Erythroblast (primary cell): ENCODE measurements around the gene CASQ1.

Experiments
- DNase-seq, 2 experiments: peaks; one replicate each; lab custom pipeline; 2025; lab: John Stamatoyannopoulos, UW
- GATA1 ChIP-seq: IDR thresholded peaks from 2 replicates; pipeline ENCODE4 v1.6.1; 2011; ENCODE audit warnings: low read depth, mild to moderate bottlenecking, control low read depth, low read length, moderate library complexity
- POLR2A ChIP-seq: IDR thresholded peaks from 2 replicates; pipeline ENCODE4 v1.6.1; 2011; ENCODE audit warnings: mild to moderate bottlenecking, low read length

The CASQ1 gene

DNA sequence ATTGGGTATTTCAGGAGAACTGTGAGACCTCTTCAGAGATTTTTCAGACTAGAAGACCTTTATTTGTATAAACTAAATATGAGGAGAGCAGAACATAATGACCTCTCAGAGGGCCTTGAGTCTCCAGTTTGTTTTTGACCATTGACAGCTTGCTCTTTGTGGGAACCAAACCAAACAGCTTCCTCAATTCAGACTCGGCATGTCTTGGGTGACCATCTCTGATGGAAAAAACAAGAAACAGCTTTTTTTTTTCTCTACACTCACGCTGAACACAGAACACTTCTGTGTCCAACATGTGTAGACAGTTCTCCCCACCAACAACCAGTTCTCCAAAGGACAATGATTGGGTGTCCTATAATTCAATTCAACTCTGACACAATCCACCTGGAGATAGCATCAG, 27.4 kb upstream of the CASQ1 start:
- DNase-seq = no peak
- no peak for TF ChIP-seq GATA1
- TF ChIP-seq POLR2A = no peak

DNA sequence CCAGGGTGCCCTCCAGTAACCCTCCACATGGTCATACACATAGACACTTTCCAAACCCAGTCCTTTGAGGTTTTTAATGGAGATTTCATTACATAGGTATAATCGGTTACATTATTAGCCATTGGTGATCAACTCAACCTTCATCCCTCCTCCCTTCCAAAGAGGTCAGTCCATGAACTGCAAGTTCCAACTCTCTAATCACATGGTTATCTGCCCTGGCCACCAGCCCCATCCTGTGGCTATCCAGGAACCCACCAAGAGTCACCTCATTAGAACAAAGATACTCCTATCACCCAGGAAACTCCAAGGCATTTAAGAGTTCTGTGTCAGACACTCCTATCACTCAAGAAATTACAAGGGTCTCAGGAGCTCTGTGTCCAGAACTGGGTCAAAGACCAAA, 26.8 kb upstream of the CASQ1 start:
- no peak for DNase-seq
- TF ChIP-seq POLR2A (no peak), GATA1 (no peak)

DNA sequence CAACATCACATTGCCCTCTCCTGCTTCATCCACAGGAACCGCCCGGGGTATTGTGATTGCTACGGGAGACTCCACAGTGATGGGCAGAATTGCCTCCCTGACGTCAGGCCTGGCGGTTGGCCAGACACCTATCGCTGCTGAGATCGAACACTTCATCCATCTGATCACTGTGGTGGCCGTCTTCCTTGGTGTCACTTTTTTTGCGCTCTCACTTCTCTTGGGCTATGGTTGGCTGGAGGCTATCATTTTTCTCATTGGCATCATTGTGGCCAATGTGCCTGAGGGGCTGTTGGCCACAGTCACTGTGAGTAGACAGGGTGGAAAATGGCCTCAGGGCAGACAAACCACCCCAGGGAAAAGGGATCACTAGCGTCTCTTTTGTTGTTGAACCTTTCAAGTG, 26.3 kb upstream of the CASQ1 start:
- no peak for TF ChIP-seq POLR2A
- no peak for TF ChIP-seq GATA1
- DNase-seq = no peak

DNA sequence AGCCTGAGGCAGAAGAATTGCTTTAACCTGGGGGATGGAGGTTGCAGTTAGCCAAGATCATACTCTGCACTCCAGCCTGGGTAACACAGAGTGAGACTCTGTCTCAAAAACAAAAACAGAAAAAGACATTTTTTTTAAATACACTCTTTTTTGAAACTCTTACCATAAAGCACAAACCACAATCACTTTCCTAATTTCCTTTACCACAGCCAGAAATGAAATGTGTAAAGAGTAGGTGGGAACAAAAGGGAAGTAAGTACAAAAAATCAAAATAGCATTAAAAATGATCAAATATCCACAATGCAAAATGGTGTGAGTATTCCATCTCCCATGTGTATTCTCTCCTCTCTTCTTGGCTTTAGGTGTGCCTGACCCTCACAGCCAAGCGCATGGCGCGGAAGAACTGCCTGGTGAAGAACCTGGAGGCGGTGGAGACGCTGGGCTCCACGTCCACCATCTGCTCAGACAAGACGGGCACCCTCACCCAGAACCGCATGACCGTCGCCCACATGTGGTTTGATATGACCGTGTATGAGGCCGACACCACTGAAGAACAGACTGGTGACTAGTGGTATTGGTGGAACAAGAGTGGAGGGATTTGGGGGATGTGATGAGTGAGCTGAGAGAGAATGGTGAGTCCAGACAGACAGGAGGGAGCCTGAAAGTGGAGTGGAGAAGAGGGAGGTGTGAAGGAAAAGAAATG, 24.1 kb upstream of the CASQ1 start:
- DNase-seq = no peak
- TF ChIP-seq POLR2A (no peak), GATA1 (no peak)

DNA sequence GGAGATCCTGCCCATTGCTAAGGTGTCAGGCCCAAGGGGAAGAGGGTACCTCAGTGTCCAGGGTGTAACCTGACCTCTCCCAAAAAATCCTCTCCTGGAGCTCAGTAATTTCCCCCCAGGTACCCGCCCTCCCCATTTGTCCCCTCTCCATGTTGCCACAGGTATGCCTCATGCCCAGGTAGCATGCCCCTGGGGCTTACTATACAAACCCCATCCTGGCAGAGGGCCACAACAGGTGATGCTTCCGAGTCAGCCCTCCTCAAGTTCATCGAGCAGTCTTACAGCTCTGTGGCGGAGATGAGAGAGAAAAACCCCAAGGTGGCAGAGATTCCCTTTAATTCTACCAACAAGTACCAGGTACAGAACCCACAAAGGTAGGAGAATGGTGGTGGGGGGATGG, 23.3 kb upstream of the CASQ1 start:
- no peak for DNase-seq
- TF ChIP-seq POLR2A = no peak
- no peak for TF ChIP-seq GATA1

DNA sequence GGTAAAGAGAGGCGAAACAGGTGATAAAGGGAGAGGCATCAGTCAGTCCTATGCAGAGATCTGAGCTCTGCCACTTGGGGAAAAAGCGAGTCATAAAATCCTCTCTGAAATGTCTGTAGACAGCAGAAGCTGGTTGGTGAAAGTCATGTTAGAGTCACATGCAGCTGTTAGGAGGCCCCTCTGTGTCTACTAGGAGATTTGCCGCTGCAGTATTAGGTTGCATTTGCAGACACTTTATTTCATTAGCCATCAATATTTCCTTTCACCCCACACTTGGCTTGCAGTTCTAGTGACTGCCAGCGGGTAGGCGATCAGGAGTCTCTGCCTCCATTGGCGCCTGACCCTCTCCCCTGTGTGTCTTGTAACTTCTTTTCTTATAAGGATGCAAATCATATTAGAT, 22.8 kb upstream of the CASQ1 start:
- TF ChIP-seq POLR2A (no peak), GATA1 (no peak)
- no peak for DNase-seq

DNA sequence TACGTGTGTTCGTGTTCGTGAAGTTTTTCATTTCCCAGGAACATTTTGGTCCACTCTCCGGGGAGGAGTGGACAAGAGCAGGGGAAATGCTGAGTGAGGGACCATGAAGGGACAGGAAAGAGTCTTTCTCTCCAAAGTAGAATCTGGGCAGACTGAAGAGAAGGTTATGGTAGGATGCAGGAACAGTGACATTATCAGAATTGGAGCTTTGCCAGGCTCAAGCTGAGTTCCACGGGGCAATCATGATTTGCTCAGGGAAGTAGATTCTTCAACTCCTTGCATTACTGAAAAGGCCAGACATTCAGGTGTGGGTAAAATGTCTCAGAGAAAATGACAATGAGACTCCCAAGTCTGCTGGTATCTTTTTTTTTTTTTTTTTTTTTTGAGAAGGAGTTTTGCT, 22.4 kb upstream of the CASQ1 start:
- DNase-seq = no peak

DNA sequence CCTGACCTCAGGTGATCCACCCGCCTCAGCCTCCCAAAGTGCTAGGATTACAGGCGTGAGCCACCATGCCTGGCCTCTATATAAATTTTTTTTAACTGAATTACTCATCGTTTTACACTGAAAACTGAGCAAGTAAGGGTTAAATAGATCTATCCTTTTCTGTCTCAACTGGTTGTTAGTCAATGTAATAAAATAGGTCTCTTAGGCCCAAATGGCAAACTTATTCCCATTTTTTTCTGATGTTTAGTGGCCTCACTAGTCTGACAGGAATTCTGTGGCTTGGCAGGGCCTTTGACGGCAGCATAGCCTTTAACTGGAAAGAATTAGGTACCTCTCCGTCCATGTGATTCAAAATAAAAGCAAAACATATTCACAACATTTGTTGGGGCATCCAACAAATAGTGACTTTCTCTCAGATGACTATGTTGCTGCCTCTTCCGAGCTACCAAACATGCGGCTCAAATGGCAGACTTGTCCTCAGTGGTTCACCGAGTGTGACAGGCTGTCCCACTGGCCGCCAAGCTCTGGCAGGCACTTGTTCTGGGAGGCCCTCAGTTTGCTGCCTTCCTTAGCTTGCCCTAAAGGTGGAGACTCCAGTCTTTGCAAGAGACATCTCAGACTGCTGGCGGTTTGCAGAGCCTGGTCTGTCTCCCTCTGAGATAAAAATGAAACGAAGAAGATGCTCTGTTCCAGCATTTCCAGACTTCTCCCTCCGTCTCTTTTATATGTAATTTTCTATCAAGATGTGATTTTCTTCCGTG, 21.6 kb upstream of the CASQ1 start:
- no peak for DNase-seq
- no peak for TF ChIP-seq GATA1
- no peak for TF ChIP-seq POLR2A

More for the DNA sequence above, 22.4 kb upstream of the CASQ1 start:
- TF ChIP-seq POLR2A (no peak), GATA1 (no peak)

DNA sequence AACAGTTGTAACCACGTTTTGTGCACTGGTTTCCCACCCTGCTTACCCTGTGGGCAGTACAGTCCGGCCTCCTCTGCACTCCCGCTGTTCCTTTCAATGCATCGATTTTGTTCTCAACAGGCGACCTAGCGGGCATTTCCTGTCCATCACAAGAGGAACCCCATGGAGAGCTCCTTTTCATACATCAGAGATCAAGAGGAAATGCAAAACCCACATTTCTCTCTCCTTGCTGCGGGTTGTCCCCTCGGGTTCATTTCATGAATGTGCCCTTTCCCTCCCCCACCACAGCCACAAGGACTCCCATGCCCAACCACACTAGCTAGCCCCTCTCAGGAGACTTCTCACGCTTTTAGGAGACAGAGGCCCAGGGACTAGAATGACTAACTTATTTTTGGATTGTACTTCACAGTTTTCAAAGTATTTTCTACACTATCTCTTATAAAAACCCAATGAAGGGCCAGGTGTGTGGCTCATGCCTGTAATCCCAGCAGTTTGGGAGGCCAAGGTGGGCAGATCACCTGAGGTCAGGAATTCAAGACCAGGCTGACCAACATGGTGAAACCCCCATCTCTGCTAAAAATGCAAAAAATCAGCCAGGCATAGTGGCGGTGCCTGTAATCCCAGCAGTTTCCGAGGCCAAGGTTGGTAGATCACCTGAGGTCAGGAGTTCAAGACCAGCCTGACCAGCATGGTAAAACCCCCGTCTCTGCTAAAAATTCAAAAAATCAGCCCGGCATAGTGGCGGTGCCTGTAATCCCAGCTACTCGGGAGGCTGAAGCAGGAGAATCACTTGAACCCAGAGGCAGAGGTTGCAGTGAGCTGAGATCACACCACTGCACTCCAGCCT, 20.6 kb upstream of the CASQ1 start:
- no peak for DNase-seq
- no peak for TF ChIP-seq POLR2A
- TF ChIP-seq GATA1 = no peak

DNA sequence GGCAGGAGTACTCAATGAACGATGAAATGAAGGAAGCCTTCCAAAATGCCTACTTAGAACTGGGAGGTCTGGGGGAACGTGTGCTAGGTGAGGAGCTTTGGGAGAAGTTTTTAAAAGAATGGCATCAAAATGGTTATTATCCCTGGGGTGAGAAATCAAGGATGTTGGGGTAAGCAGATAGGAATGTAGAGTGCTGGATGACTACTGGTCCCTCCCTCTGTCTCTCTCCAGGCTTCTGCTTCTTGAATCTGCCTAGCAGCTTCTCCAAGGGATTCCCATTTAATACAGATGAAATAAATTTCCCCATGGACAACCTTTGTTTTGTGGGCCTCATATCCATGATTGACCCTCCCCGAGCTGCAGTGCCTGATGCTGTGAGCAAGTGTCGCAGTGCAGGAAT, 19.0 kb upstream of the CASQ1 start:
- TF ChIP-seq POLR2A (no peak), GATA1 (no peak)

DNA sequence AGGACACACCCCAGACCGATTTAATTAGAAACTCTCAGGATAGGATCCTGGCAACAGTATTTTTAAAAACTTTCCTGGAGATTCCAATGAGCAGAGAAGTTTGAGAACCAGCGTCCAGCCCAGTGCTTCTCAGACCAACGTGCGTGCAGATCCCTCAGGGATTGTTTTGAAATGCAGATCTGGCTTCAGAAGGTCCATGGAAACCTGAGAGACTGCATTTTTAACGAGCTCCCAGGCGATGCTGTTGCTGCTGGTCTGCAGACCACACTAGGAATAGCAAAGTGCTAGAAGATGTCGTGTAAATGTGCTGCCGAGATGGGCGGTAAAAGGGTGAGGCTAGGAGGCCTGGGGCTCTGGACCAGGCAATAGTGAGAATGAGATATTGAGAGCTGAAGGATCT, 18.4 kb upstream of the CASQ1 start:
- TF ChIP-seq GATA1 (no peak), POLR2A (no peak)
- no peak for DNase-seq

More for the DNA sequence above, 19.0 kb upstream of the CASQ1 start:
- DNase-seq = no peak

DNA sequence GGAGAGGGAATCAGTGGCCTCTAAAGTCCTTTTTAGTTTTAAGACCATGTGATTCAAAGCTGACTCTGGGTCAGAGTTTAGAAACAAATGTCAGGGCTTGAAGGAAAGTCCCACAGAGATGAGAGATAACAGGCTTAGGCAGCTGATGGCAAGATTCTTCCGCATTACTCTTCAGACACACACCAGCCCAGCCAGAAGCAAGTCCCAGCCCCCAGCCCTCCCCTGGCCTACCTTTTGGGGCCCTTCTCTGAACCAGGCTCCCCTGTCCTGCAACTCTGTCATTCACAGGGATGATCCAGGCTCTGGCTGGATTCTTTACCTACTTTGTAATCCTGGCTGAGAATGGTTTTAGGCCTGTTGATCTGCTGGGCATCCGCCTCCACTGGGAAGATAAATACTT, 13.1 kb upstream of the CASQ1 start:
- DNase-seq = no peak
- TF ChIP-seq POLR2A = no peak
- TF ChIP-seq GATA1 = no peak

DNA sequence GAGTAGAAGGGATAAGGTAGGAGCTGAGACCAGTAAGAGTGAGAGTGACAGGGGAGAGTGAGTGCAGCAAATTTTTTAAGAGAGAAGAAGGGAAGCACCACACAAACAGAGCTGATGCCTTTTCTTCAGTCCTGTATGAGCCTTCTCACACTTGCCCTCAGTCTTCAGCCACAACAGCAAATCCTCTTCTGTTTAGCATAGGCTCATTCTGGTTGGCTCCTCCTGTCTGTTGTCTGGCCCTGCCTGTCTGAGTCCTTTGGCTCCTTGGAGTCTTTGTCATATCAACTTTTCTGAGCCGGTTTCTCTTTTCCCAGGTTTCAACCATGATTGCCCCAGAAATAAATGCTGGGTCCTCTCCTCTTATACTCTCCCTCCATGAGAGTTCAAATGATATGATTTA, 12.7 kb upstream of the CASQ1 start:
- DNase-seq = no peak
- TF ChIP-seq POLR2A (no peak), GATA1 (no peak)

DNA sequence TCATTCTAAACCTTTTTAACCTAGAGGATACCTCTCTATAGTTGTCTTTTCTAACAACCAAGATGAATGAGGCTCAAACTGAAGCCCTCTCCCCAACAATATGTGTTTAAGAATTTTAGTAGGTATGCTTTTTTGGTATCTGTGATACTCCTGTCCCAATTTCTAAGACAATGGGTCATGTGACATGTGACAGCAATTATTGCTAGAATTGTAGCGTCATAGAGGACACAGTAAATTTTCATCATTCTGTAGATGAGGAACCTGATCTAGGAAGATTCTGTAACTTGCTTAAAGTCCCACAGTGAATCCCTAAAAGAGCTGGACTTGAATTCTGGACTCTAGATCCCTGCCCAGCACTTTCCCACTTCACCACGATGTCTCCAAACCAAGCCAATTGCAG, 11.6 kb upstream of the CASQ1 start:
- TF ChIP-seq GATA1 = no peak
- no peak for TF ChIP-seq POLR2A
- DNase-seq = no peak
